GM23338 (cell line): ENCODE measurements around the gene AP2B1. TPM values are rescaled to one million over a fixed set of nuclear protein-coding genes. Genes with fewer than 3 reads are reported as not detected.

Experiments used
- ATAC-seq: fragments of 200-7000 bp; cut with Tn5 transposase; 3 replicates; pipeline ENCODE4 v1.9.1; 2020
- DNase-seq: peaks from one replicate; pipeline ENCODE4 v3.0.0-alpha.2; 2015; ENCODE audit warnings: low spot score
- H2AFZ ChIP-seq: fragments of 200-600 bp; sonication (generic); 2 replicates; pipeline ENCODE4 v1.8.0; 2016; ENCODE audit warnings: antibody characterized with exemption, mild to moderate bottlenecking, moderate library complexity
- H3F3A ChIP-seq: fragments of 200-600 bp; sonication (generic); replicated peaks from 2 replicates; pipeline ENCODE4 v1.8.0; 2017; ENCODE audit warnings: antibody characterized with exemption, mixed run types, low read depth
- H3K27ac ChIP-seq: fragments of 200-600 bp; sonication (generic); 2 replicates; pipeline ENCODE4 v1.6.1; 2016; ENCODE audit warnings: low read depth
- H3K27me3 ChIP-seq: fragments of 200-600 bp; sonication (generic); 2 replicates; pipeline ENCODE4 v1.8.0; 2016; ENCODE audit warnings: mild to moderate bottlenecking, mixed run types, moderate library complexity; ENCODE audit not compliant: insufficient read depth
- H3K36me3 ChIP-seq: fragments of 200-600 bp; sonication (generic); 2 replicates; pipeline ENCODE4 v1.8.0; 2016; ENCODE audit warnings: mild to moderate bottlenecking; ENCODE audit not compliant: insufficient read depth
- H3K4me1 ChIP-seq: fragments of 200-600 bp; sonication (generic); 2 replicates; pipeline ENCODE4 v1.8.0; 2016; ENCODE audit warnings: mild to moderate bottlenecking, moderate library complexity; ENCODE audit not compliant: insufficient read depth
- H3K4me2 ChIP-seq: fragments of 200-600 bp; sonication (generic); 2 replicates; pipeline ENCODE4 v1.7.1; 2017; ENCODE audit warnings: mixed run types
- H3K4me3 ChIP-seq: fragments of 200-600 bp; sonication (generic); 2 replicates; pipeline ENCODE4 v1.6.1; 2016; ENCODE audit warnings: mixed run types
- H3K79me2 ChIP-seq: fragments of 200-600 bp; sonication (generic); replicated peaks from 2 replicates; pipeline ENCODE4 v1.8.0; 2017; ENCODE audit warnings: mild to moderate bottlenecking; ENCODE audit not compliant: insufficient read depth
- H3K9me2 ChIP-seq: fragments of 200-600 bp; sonication (generic); 2 replicates; pipeline ENCODE4 v1.8.0; 2017; ENCODE audit not compliant: insufficient read depth
- H4K20me1 ChIP-seq: fragments of 200-600 bp; sonication (generic); replicated peaks from 2 replicates; pipeline ENCODE4 v1.8.0; 2017; ENCODE audit warnings: mild to moderate bottlenecking; ENCODE audit not compliant: insufficient read depth
- H3K27ac Mint-ChIP-seq: 2 replicates; pipeline ENCODE4 v1.8.0; 2020; ENCODE audit warnings: inconsistent platforms, mild to moderate bottlenecking, moderate library complexity, mixed read lengths
- H3K27me3 Mint-ChIP-seq: 3 replicates; pipeline ENCODE4 v1.8.0; 2022; ENCODE audit warnings: low read depth, mild to moderate bottlenecking, moderate library complexity, mixed read lengths, inconsistent platforms; ENCODE audit not compliant: insufficient read depth, poor library complexity
- H3K36me3 Mint-ChIP-seq: 3 replicates; pipeline ENCODE4 v1.8.0; 2021; ENCODE audit warnings: low read depth, mild to moderate bottlenecking, inconsistent platforms, moderate library complexity, mixed read lengths
- H3K4me1 Mint-ChIP-seq: 3 replicates; pipeline ENCODE4 v1.8.0; 2020; ENCODE audit warnings: mild to moderate bottlenecking, inconsistent platforms, mixed read lengths
- H3K4me3 Mint-ChIP-seq: 3 replicates; pipeline ENCODE4 v1.8.0; 2021; ENCODE audit warnings: moderate library complexity, mild to moderate bottlenecking, inconsistent platforms, mixed read lengths
- H3K9me3 Mint-ChIP-seq: 3 replicates; pipeline ENCODE4 v1.8.0; 2020; ENCODE audit warnings: moderate library complexity, mild to moderate bottlenecking, inconsistent platforms, mixed read lengths
- EZH2phosphoT487 ChIP-seq: fragments of 200-600 bp; sonication (generic); IDR thresholded peaks from one replicate; pipeline ENCODE4 v1.8.1; 2018; ENCODE audit warnings: antibody characterized with exemption; ENCODE audit not compliant: unreplicated experiment
- NANOG ChIP-seq: IDR thresholded peaks from 2 replicates; pipeline ENCODE4 v1.6.1; 2016; ENCODE audit warnings: antibody characterized with exemption, borderline replicate concordance
- ZNF462 ChIP-seq: fragments of 250-450 bp; sonication (Bioruptor Pico); IDR thresholded peaks from 2 replicates; pipeline ENCODE4 v1.5.0; 2020; ENCODE audit warnings: mild to moderate bottlenecking, moderate library complexity
- polyA plus RNA-seq: library from polyadenylated mRNA; unstranded; fragments of >200 nt; fragmentation: Nextera tagmentation; extraction: Ambion mirVana; gene quantifications from 2 replicates; pipeline ENCODE4 v1.2.1, GENCODE V29; 2016
- total RNA-seq: library from RNA; depleted of rRNA; stranded (reverse); fragments of >200 nt; shearing (Covaris generic); gene quantifications from 2 replicates; pipeline ENCODE4 v1.2.3, GENCODE V29; 2014

AP2B1 gene
- total and polyA plus RNA-seq, 2 experiments from 2014 or later, result 89.7 to 144 TPM

GRCh38 chr17:35716897-35717465 lies 129.9 kb downstream of the AP2B1 start:
- Histone ChIP-seq H3K36me3 (peaks cover 12% of the 10 kb centered on the region; the same call in 1 of the 2 replicates), H3K9me2 (no peaks in the 10 kb centered on the region), H3K4me1 (no peaks in the 10 kb centered on the region), H3K27ac (no peak overlapping the region), H3K4me3 (no peak overlapping the region), H3K79me2 (no peaks in the 10 kb centered on the region), H2AFZ (no peak overlapping the region), H3F3A (no peaks in the 10 kb centered on the region), H3K27me3 (no peaks in the 10 kb centered on the region), H4K20me1 (no peaks in the 10 kb centered on the region; the same call in 1 of the 2 replicates), H3K4me2 (no peak overlapping the region)
- Mint-ChIP-seq H3K27ac (no peak overlapping the region), H3K4me3 (no peak overlapping the region), H3K36me3 (peaks cover 11% of the 10 kb centered on the region; the same call in 2 of the 3 replicates), H3K27me3 (no peaks in the 10 kb centered on the region), H3K9me3 (no peaks in the 10 kb centered on the region), H3K4me1 (no peaks in the 10 kb centered on the region)
- no peak for DNase-seq
- TF ChIP-seq EZH2phosphoT487 (no peak), ZNF462 (CRISPR knock-in tag) (no peak)
- no peak for ATAC-seq

GRCh38 chr17:35717475-35717874 lies 130.4 kb downstream of the AP2B1 start:
- no peaks in the 10 kb centered on the region for H3K4me1 Mint-ChIP-seq
- Histone ChIP-seq H3K4me1 (no peaks in the 10 kb centered on the region), H3F3A (no peaks in the 10 kb centered on the region), H3K4me3 (no peak overlapping the region), H3K9me2 (no peaks in the 10 kb centered on the region), H4K20me1 (peaks cover 4% of the 10 kb centered on the region), H3K27me3 (no peaks in the 10 kb centered on the region), H3K36me3 (peaks cover 13% of the 10 kb centered on the region; the same call in 1 of the 2 replicates), H3K79me2 (no peaks in the 10 kb centered on the region), H3K4me2 (no peak overlapping the region), H3K27ac (no peak overlapping the region), H2AFZ (no peak overlapping the region)
- no peaks in the 10 kb centered on the region for H3K27me3 Mint-ChIP-seq
- no peak for ATAC-seq
- no peak overlapping the region for H3K27ac Mint-ChIP-seq
- DNase-seq, result no peak
- H3K4me3 Mint-ChIP-seq, result no peak overlapping the region
- H3K9me3 Mint-ChIP-seq, result no peaks in the 10 kb centered on the region
- H3K36me3 Mint-ChIP-seq, result peaks cover 10% of the 10 kb centered on the region; the same call in 2 of the 3 replicates
- TF ChIP-seq NANOG, result no peak
- TF ChIP-seq ZNF462 (CRISPR knock-in tag), result no peak
